ENCODE measurements around the gene TKTL1. TPM values are rescaled to one million over a fixed set of nuclear protein-coding genes. Genes with fewer than 3 reads are reported as not detected.

The TKTL1 gene
- total RNA-seq, 3 donors from 2014 or later (not counting 1 experiment from before 2014, with no cell fraction given), result 17.1 to 42.8 (median 28.8) TPM

DNA sequence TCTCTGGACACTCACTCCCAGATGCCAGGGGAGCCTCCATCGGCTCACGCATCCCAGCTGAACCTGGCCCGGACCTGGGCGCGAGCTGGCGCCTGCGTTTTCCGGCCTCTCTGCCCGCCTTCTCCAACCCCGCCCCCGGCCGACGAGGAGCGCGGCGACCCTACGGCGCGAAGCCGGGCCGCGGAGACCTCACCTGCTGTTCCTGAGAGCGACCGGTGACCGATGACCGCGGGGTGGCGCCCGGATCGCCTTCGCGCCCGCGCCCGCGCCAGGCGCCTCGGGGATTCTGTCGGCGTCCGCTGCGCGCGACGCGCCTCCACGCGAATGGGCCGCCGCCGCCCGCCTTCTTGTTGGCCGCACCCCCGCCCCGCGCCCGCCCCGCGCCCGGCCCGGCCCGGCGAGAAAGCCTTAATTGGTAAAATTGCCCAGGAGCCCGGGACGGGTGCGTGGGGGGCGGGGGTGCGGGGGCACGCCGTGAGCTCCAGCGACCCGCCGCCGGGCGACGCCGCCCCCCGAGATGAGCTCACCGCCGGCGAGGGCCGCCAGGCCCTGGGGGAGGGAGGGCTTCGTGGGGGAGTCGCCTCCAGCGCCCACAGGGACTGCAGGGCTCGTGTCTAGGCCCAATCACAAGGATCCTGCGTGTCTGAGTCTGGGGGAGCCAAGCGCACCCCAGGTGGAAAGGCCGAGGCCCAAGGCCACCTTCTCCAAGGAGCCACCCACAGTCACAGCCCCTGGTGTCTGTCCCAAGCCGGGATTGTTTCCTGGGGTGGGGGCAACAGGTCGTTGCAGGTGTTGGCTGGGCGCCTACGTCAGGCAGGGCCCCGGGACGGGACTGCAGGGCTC lies 78.9 kb downstream of the TKTL1 start, which contains the start of gene FLNA:
Gene FLNA (minus strand): TSS at position 322 of the 843 bp plus-strand sequence. CDS start 3,389 bp downstream, outside the sequence.
- no peaks in the 10 kb centered on the region for H3K36me3 ChIP-seq (ENCODE audit: control insufficient read depth, insufficient read depth, low read length)
- intact Hi-C loops (cut with micrococcal nuclease), result loop anchor here (10.0 kb wide), 1 partner anchor 280 kb away; the partner anchor contains the start of gene MECP2
- H3K27me3 Mint-ChIP-seq (ENCODE audit: low read depth in 2 of 2), result no peaks in the 10 kb centered on the region
- H3K4me1 Mint-ChIP-seq, result peaks cover 12 to 14% of the 10 kb centered on the region in 2 donors
- H3K9me3 Mint-ChIP-seq, result no peaks in the 10 kb centered on the region
- H3K27ac Mint-ChIP-seq, result peak within 1 kb of the TSS; percentile 95 to 97
- peaks cover 47% of the 10 kb centered on the region for H3K4me1 ChIP-seq (ENCODE audit: control insufficient read depth, insufficient read depth, low read length)
- no peak for TF ChIP-seq CTCF (IDR thresholded peaks at IDR 0.05)
- WGBS (ENCODE audit: insufficient coverage), result 9% methylated on average over 87 of the region's 95 CpGs
- H3K27ac ChIP-seq (ENCODE audit: low read length), result peak within 1 kb of the TSS; percentile 62
- H3K4me3 Mint-ChIP-seq, result peak within 1 kb of the TSS; percentile 76
- peak; percentile 38 to 54 for DNase-seq
- H3K9me3 ChIP-seq (ENCODE audit: control insufficient read depth, insufficient read depth, low read length), result no peaks in the 10 kb centered on the region
- peak within 1 kb of the TSS; percentile 34 for H3K4me3 ChIP-seq (ENCODE audit: low read length)
- H3K27me3 ChIP-seq (ENCODE audit: control insufficient read depth, insufficient read depth, low read length), result no peaks in the 10 kb centered on the region
- no peaks in the 10 kb centered on the region for H3K36me3 Mint-ChIP-seq
- no peak for ATAC-seq

- ATAC-seq, result no peak
- Histone ChIP-seq H3K27ac (ENCODE audit: low read length) (no peak overlapping the region), H3K4me1 (ENCODE audit: control insufficient read depth, insufficient read depth, low read length) (peaks cover 53% of the 10 kb centered on the region), H3K9me3 (ENCODE audit: control insufficient read depth, insufficient read depth, low read length) (no peaks in the 10 kb centered on the region), H3K36me3 (ENCODE audit: control insufficient read depth, insufficient read depth, low read length) (peaks cover under 1% of the 10 kb centered on the region), H3K4me3 (ENCODE audit: low read length) (no peak overlapping the region), H3K27me3 (ENCODE audit: control insufficient read depth, insufficient read depth, low read length) (no peaks in the 10 kb centered on the region)
- no peak for TF ChIP-seq CTCF (IDR thresholded peaks at IDR 0.05)
- Mint-ChIP-seq H3K4me3 (peak overlapping the region; percentile 25), H3K4me1 (peaks cover 11 to 15% of the 10 kb centered on the region in 2 donors), H3K36me3 (no peaks in the 10 kb centered on the region), H3K27me3 (ENCODE audit: low read depth in 2 of 2) (no peaks in the 10 kb centered on the region), H3K27ac (peak overlapping the region in 1 of 2 donors; percentile 26), H3K9me3 (no peaks in the 10 kb centered on the region)
- WGBS (ENCODE audit: insufficient coverage), result 93% methylated on average over 5 of the region's 10 CpGs
- no peak for DNase-seq
- intact Hi-C loops (cut with micrococcal nuclease), result loop anchor here (10.0 kb wide), 1 partner anchor 280 kb away; the partner anchor contains the start of gene MECP2
Measured at GRCh38 chrX:154375156-154375504, 79.5 kb downstream of the TKTL1 start.

DNA sequence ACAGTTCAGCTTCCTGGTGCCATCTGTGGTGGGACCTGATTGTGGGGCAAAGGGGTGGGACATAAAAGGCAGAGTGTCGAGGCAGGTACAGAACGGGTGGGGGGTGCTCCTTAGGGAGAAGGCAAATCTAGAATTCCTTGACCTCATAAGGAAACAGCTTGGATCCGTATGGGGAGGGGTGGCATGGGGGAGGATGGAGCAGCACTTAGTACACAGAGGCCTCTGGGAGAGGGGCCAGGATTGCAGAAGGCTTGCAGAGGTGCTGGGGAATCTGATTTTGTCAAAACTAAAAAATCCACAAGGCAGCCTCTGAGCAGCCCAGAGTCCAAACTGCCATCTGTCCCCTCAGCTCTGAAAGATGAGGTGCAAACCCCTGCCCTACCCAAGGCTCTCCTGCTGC lies 81.2 kb downstream of the TKTL1 start:
- no peak for ATAC-seq
- no peaks in the 10 kb centered on the region for H3K27me3 Mint-ChIP-seq (ENCODE audit: low read depth in 2 of 2)
- Histone ChIP-seq H3K4me1 (ENCODE audit: control insufficient read depth, insufficient read depth, low read length) (peaks cover 60% of the 10 kb centered on the region), H3K4me3 (ENCODE audit: low read length) (no peak overlapping the region), H3K27me3 (ENCODE audit: control insufficient read depth, insufficient read depth, low read length) (no peaks in the 10 kb centered on the region), H3K36me3 (ENCODE audit: control insufficient read depth, insufficient read depth, low read length) (peaks cover 6% of the 10 kb centered on the region), H3K27ac (ENCODE audit: low read length) (no peak overlapping the region), H3K9me3 (ENCODE audit: control insufficient read depth, insufficient read depth, low read length) (no peaks in the 10 kb centered on the region)
- DNase-seq, result no peak
- 96% methylated on average over 3 of the region's 3 CpGs for WGBS (ENCODE audit: insufficient coverage)
- peaks cover 19 to 25% of the 10 kb centered on the region in 2 donors for H3K4me1 Mint-ChIP-seq
- intact Hi-C loops (cut with micrococcal nuclease), result loop anchor here (10.0 kb wide), 1 partner anchor 282 kb away; the partner anchor contains the start of gene MECP2
- peak overlapping the region in 1 of 2 donors; percentile 80 for H3K27ac Mint-ChIP-seq
- no peaks in the 10 kb centered on the region for H3K9me3 Mint-ChIP-seq
- no peak for TF ChIP-seq CTCF (IDR thresholded peaks at IDR 0.05)
- no peak overlapping the region for H3K4me3 Mint-ChIP-seq
- H3K36me3 Mint-ChIP-seq, result no peaks in the 10 kb centered on the region

Measured in natural killer cell (primary cell).